Neuron (in vitro differentiated cells): ENCODE results near the gene F13A1.

Experiments used
- H2AFZ ChIP-seq: one replicate; pipeline ENCODE4 v1.6.1; 2013; ENCODE audit warnings: low read depth, mild to moderate bottlenecking, inconsistent platforms, low read length, moderate library complexity
- H3K27me3 ChIP-seq: one replicate; pipeline ENCODE4 v1.6.1; 2013; ENCODE audit warnings: low read length; ENCODE audit not compliant: insufficient read depth
- H3K36me3 ChIP-seq: one replicate; pipeline ENCODE4 v1.6.1; 2013; ENCODE audit warnings: low read length; ENCODE audit not compliant: insufficient read depth
- H3K4me1 ChIP-seq: one replicate; pipeline ENCODE4 v1.6.1; 2013; ENCODE audit warnings: low read length; ENCODE audit not compliant: insufficient read depth
- H3K4me3 ChIP-seq: 2 replicates; pipeline ENCODE4 v1.5.1; 2013; ENCODE audit warnings: mild to moderate bottlenecking, low read length, moderate library complexity
- H3K9me3 ChIP-seq: one replicate; pipeline ENCODE4 v1.6.1; 2013; ENCODE audit warnings: low read length

F13A1 gene

DNA sequence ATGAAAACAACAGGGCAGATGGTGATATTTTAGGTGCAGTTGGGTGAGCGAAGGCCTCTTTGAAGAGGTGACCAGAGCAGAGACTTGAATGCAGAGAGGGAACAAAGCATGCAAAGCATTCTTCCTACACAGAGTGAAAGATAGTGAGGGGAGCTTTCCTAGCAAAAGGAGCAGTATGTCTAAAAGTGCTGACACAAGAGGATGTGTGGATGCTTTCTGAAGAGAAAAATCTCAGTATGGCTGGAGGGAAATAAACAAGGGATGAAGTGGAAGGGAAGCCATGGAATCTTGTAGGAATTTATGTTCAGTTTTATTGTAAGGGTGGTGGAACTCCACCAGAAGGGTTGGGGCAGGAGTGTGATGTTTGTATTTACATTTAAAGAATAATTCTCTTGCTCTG lies 128.6 kb downstream of the F13A1 start:
- no peak overlapping the region for H2AFZ ChIP-seq
- no peak overlapping the region for H3K4me3 ChIP-seq
- no peaks in the 10 kb centered on the region for H3K4me1 ChIP-seq
- H3K27me3 ChIP-seq: no peaks in the 10 kb centered on the region
- no peaks in the 10 kb centered on the region for H3K9me3 ChIP-seq
- no peaks in the 10 kb centered on the region for H3K36me3 ChIP-seq

DNA sequence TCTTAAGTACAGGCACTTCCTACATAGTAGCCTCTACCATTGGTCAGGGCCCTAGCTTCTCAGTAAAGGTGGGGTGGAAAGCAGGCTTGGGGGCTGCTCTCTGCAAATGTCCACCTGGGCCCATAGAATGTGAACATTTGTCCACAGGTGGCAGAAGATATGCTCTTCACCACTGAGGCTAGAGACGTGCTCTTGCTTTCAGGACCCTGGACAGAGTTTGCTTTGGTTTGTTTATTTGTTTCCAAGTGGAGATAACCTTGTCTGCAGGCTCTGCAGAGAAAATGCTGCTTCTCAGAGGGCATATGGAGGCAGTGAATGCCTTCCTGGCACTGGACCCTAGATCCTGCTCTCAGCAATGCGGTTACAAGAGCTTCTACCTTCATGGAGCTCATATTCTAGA lies 129.0 kb downstream of the F13A1 start:
- H3K27me3 ChIP-seq: no peaks in the 10 kb centered on the region
- H2AFZ ChIP-seq: no peak overlapping the region
- H3K9me3 ChIP-seq: no peaks in the 10 kb centered on the region
- no peaks in the 10 kb centered on the region for H3K4me1 ChIP-seq
- no peaks in the 10 kb centered on the region for H3K36me3 ChIP-seq
- H3K4me3 ChIP-seq: no peak overlapping the region

- Histone ChIP-seq H3K4me1 (peaks cover 6% of the 10 kb centered on the region), H3K9me3 (no peaks in the 10 kb centered on the region), H3K36me3 (no peaks in the 10 kb centered on the region), H3K27me3 (no peaks in the 10 kb centered on the region), H2AFZ (no peak overlapping the region), H3K4me3 (no peak overlapping the region)
These were observed 139.8 kb downstream of the F13A1 start for GRCh38 chr6:6180684-6181083.

DNA sequence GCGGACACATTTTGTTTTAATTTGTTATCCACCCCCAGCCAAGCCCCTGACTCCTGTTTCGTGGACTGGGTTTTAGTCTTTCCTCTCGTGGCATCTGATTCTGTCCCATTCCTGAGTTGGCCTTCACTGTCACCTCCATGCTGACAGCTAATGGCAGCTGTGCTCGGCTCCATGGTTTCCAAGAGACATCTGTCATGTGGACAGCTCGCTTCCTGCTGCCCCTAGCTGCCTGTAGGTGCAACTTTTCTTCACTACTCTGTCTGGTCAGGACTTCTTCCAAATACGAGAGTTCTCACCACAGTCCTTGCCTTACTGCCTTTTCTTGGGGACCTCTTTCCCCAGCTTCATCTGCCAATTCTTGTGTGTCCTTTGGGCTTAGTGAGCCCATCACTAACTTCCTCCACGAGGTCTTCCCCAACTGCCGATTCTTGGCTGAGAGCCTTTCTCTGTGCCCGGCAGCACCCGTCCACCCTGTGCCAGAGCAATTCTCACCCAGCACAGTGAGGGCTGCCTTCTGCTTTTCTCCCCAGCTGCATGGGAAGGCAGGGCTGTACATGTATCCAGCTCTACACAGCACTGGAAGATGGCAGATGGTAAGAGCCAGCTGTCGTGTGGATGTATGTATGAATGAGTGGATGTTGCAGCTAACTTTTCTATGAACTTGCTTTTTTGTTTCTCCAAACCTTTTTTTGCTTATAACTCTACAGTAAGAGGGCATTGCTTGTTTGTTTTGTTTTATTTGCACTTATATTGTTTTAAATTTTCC lies 140.4 kb downstream of the F13A1 start:
- Histone ChIP-seq H3K4me1 (peaks cover 6% of the 10 kb centered on the region), H3K36me3 (no peaks in the 10 kb centered on the region), H3K4me3 (no peak overlapping the region), H3K9me3 (no peaks in the 10 kb centered on the region), H2AFZ (no peak overlapping the region), H3K27me3 (no peaks in the 10 kb centered on the region)

DNA sequence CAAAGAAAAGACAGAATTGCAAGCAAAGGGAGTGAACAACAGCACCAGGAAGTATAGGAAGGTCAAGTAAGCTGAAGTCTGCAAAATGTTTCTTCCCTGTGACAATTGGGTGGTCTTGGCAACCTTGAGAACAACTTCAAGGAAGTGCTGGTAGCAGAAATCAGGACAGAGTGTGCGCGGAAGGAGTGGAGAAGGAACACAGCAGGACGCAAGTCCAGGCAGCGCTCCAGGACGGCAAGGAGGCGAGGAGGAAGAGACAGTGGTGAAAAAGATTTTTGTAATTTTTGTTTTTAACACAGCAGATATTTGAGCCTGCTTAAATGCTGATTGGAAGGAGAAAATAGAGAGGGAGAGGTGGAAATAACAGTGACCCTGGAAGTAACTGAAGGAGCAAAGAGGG lies 141.7 kb downstream of the F13A1 start:
- Histone ChIP-seq H3K9me3 (no peaks in the 10 kb centered on the region), H3K36me3 (no peaks in the 10 kb centered on the region), H3K4me1 (peaks cover 6% of the 10 kb centered on the region), H3K4me3 (no peak overlapping the region), H2AFZ (no peak overlapping the region), H3K27me3 (no peaks in the 10 kb centered on the region)

DNA sequence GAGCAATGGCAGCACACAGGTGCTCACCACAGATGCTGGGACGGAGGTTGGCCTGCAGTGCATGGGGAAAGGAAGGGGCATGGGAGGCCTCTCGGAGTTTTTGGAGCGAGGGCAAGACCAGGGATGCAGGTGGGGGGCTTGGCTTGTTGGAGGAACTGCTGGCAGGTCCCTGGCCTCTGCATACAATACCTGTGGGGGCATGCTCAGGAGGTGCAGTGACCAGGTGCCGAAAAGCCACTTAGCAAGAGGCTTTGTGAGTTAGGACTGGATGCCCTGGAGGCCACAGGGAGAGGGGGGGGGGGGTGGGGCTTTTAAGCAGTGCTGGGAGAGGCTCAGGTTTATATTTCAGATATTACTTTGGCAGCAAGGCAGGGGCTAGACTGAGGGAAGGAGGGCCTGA lies 142.7 kb downstream of the F13A1 start:
- no peaks in the 10 kb centered on the region for H3K36me3 ChIP-seq
- no peak overlapping the region for H3K4me3 ChIP-seq
- H2AFZ ChIP-seq: no peak overlapping the region
- H3K9me3 ChIP-seq: no peaks in the 10 kb centered on the region
- no peaks in the 10 kb centered on the region for H3K27me3 ChIP-seq
- H3K4me1 ChIP-seq: peaks cover 6% of the 10 kb centered on the region

GRCh38 chr6:6176586-6177228 lies 143.8 kb downstream of the F13A1 start:
- no peaks in the 10 kb centered on the region for H3K36me3 ChIP-seq
- H3K27me3 ChIP-seq: no peaks in the 10 kb centered on the region
- no peak overlapping the region for H2AFZ ChIP-seq
- H3K4me1 ChIP-seq: peaks cover 6% of the 10 kb centered on the region
- no peaks in the 10 kb centered on the region for H3K9me3 ChIP-seq
- H3K4me3 ChIP-seq: no peak overlapping the region

- no peaks in the 10 kb centered on the region for H3K27me3 ChIP-seq
- no peak overlapping the region for H3K4me3 ChIP-seq
- H3K36me3 ChIP-seq: no peaks in the 10 kb centered on the region
- no peaks in the 10 kb centered on the region for H3K9me3 ChIP-seq
- H2AFZ ChIP-seq: no peak overlapping the region
- peaks cover 5% of the 10 kb centered on the region for H3K4me1 ChIP-seq
These were observed 144.3 kb downstream of the F13A1 start for GRCh38 chr6:6176127-6176526.

DNA sequence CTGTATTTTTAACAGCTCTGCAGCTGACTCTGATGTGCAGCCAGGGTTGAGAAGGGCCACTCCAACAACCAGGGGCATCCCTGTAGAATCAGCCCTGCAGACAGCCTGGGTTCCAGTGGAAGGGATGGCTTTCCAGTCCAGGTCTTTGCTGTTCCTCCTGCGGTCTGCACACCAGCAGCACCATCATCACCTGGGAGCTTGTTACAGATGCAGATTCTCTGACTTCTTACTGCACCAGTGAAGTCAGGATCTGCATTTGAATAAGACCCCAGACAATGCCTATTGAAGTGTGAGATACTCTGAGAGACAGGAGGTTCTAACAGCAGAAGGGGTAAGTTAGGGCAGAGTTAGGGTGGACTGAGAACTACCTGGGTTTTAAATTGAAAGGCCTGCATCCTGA lies 151.3 kb downstream of the F13A1 start:
- no peak overlapping the region for H2AFZ ChIP-seq
- H3K4me3 ChIP-seq: no peak overlapping the region
- no peaks in the 10 kb centered on the region for H3K4me1 ChIP-seq
- no peaks in the 10 kb centered on the region for H3K9me3 ChIP-seq
- H3K27me3 ChIP-seq: no peaks in the 10 kb centered on the region
- no peaks in the 10 kb centered on the region for H3K36me3 ChIP-seq

DNA sequence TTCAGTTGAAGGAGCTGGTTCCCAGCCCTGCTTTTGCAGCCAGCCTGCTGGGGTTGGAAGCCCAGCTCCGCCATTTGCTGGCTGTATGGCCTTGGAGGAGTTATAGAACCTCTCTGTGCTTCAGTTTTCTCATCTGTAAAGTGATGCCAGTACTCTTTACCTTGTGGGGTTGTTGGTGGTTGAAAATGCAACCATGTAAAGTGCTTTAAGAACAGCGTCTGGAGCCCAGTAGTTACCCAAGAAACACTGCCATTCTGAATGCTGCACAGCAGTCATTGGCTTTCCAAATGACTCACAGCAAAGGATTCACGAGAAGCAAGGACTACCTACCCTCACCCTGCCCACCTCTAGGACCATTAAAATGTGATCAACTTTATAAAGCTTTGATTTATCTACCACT lies 154.4 kb downstream of the F13A1 start:
- Histone ChIP-seq H3K36me3 (no peaks in the 10 kb centered on the region), H2AFZ (no peak overlapping the region), H3K4me1 (no peaks in the 10 kb centered on the region), H3K27me3 (no peaks in the 10 kb centered on the region), H3K9me3 (no peaks in the 10 kb centered on the region), H3K4me3 (no peak overlapping the region)

- Histone ChIP-seq H3K27me3 (no peaks in the 10 kb centered on the region), H3K4me3 (no peak overlapping the region), H3K4me1 (no peaks in the 10 kb centered on the region), H2AFZ (no peak overlapping the region), H3K36me3 (no peaks in the 10 kb centered on the region), H3K9me3 (no peaks in the 10 kb centered on the region)
These were observed 156.1 kb downstream of the F13A1 start for GRCh38 chr6:6164367-6164766.

GRCh38 chr6:6154335-6154734 lies 166.1 kb downstream of the F13A1 start:
- Histone ChIP-seq H2AFZ (no peak overlapping the region), H3K4me3 (no peak overlapping the region), H3K36me3 (no peaks in the 10 kb centered on the region), H3K9me3 (no peaks in the 10 kb centered on the region), H3K27me3 (no peaks in the 10 kb centered on the region), H3K4me1 (no peaks in the 10 kb centered on the region)

- Histone ChIP-seq H3K4me3 (no peak overlapping the region), H3K27me3 (no peaks in the 10 kb centered on the region), H2AFZ (no peak overlapping the region), H3K9me3 (no peaks in the 10 kb centered on the region), H3K4me1 (no peaks in the 10 kb centered on the region), H3K36me3 (no peaks in the 10 kb centered on the region)
These were observed 168.4 kb downstream of the F13A1 start for GRCh38 chr6:6152060-6152459.
